ENCODE measurements around the gene SERPINI2. TPM values are rescaled to one million over a fixed set of nuclear protein-coding genes. Genes with fewer than 3 reads are reported as not detected.

Gene SERPINI2
- total RNA-seq, 2 donors from 2014 or later = 167 to 221 TPM

GRCh38 chr3:167456157-167456799 is 17.6 kb downstream of the SERPINI2 start:
- intact Hi-C loops (cut with DNase I) = no loop called here
- peaks cover 0 to 6% of the 10 kb centered on the region in 2 donors for H3K36me3 ChIP-seq (replicated peaks in 1 of 2; ENCODE audit: insufficient read depth in 1 of 2, low read depth in 2 of 2)
- 42% methylated on average over 6 of the region's 6 CpGs for WGBS, 2 donors
- peak; percentile 43 for ATAC-seq
- H3K4me1 ChIP-seq = peaks cover 17% of the 10 kb centered on the region
- H3K27me3 ChIP-seq = no peaks in the 10 kb centered on the region
- no peak overlapping the region for H3K4me3 ChIP-seq
- TF ChIP-seq CTCF (IDR thresholded peaks at IDR 0.05) = no peak
- TF ChIP-seq POLR2A (IDR thresholded peaks at IDR 0.05) = no peak
- peak overlapping the region in 1 of 4 donors; percentile 45 for H3K27ac ChIP-seq
- DNase-seq = no peak
- H3K9me3 ChIP-seq = no peaks in the 10 kb centered on the region

DNA sequence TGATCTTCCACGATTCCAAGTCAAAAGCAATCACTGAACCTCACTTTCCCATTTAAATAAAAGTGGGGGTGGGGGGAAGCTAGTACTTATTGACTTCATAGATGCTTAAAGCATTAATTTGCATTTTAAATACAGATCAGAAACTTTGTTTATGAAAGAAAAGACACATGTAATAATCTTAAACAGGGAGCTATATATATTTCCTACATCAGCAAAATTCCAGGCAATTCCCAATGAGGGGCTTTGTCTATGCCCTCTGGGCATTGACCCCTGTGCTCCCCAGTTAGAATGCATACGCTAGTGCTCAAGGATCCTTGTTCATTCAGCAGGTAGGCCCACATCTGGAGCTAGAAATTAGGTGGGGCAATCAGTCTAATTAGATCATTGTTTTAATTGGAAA is 20.0 kb downstream of the SERPINI2 start:
- no peak for TF ChIP-seq CTCF (IDR thresholded peaks at IDR 0.05)
- no peak for TF ChIP-seq POLR2A (IDR thresholded peaks at IDR 0.05)

DNA sequence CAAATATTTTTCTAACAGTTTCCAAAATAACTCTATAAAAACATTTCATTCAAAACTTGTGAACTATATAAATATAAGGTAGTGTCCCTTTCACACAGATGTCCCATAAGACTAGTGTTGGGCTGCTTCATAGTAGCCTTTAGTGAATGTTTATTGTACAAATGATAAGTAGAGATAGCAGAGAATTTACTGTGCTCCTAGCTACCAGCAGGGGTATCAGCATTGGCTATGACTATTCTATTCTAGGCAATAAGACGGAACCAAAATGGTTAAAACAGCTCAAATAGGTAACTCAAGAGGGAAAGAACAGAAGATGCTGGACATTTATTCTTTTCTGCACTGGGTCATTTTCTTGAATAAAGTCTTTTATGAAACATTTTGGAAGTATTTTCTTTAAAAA is 22.6 kb downstream of the SERPINI2 start:
- intact Hi-C loops (cut with DNase I) = no loop called here
- no peak for DNase-seq
- Histone ChIP-seq H3K4me1 (peaks cover 1% of the 10 kb centered on the region), H3K27me3 (no peaks in the 10 kb centered on the region), H3K4me3 (no peak overlapping the region), H3K27ac (no peak overlapping the region), H3K36me3 (replicated peaks in 1 of 2; ENCODE audit: insufficient read depth in 1 of 2, low read depth in 2 of 2) (peaks cover 0 to 2% of the 10 kb centered on the region in 2 donors), H3K9me3 (no peaks in the 10 kb centered on the region)
- TF ChIP-seq POLR2A (IDR thresholded peaks at IDR 0.05) (no peak), CTCF (IDR thresholded peaks at IDR 0.05) (peak in 2 of 7 experiments; percentile 6 to 7)
- 24% methylated on average over 1 of the region's 1 CpG for WGBS, 2 donors
- no peak for ATAC-seq

More for the DNA sequence above, 20.0 kb downstream of the SERPINI2 start:
- no peak for ATAC-seq
- DNase-seq = no peak
- Histone ChIP-seq H3K27ac (peak overlapping the region in 1 of 4 donors; percentile 13), H3K4me1 (peaks cover 17% of the 10 kb centered on the region), H3K36me3 (replicated peaks in 1 of 2; ENCODE audit: insufficient read depth in 1 of 2, low read depth in 2 of 2) (peaks cover 0 to 2% of the 10 kb centered on the region in 2 donors), H3K9me3 (no peaks in the 10 kb centered on the region), H3K4me3 (no peak overlapping the region), H3K27me3 (no peaks in the 10 kb centered on the region)
- WGBS, 2 donors = 80% methylated on average over 2 of the region's 2 CpGs
- intact Hi-C loops (cut with DNase I) = no loop called here

DNA sequence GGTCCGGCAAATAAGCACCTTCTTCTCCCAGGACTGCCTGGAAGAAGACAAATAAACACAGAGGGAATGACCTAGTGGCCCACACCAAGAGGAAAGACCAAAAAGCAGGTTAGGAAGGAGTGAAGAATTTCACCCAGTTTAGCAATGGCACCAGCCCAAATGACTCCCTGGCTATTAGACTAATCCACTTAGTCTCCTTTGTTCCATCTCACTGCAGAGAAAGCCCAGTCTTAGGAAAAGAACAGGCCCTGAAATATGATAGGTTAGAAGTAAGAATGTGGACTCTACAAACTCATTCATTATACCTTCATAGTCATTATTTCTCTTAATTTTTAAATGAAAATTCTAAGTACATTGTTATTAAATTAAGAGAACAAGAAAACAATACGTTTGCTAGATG is 23.2 kb downstream of the SERPINI2 start:
- H3K27me3 ChIP-seq = no peaks in the 10 kb centered on the region
- H3K27ac ChIP-seq = no peak overlapping the region
- H3K36me3 ChIP-seq (replicated peaks in 1 of 2; ENCODE audit: insufficient read depth in 1 of 2, low read depth in 2 of 2) = peaks cover 0 to 2% of the 10 kb centered on the region in 2 donors
- DNase-seq (no peak), ATAC-seq (no peak)
- no peaks in the 10 kb centered on the region for H3K4me1 ChIP-seq
- TF ChIP-seq CTCF (IDR thresholded peaks at IDR 0.05) (no peak), POLR2A (IDR thresholded peaks at IDR 0.05) (no peak)
- intact Hi-C loops (cut with DNase I) = no loop called here
- no peaks in the 10 kb centered on the region for H3K9me3 ChIP-seq
- WGBS, 2 donors = 81% methylated on average over 2 of the region's 2 CpGs
- no peak overlapping the region for H3K4me3 ChIP-seq

- 84 to 92% methylated on average over 5 of the region's 5 CpGs for WGBS, 2 donors
- intact Hi-C loops (cut with DNase I) = no loop called here
- no peak for TF ChIP-seq CTCF (IDR thresholded peaks at IDR 0.05)
- TF ChIP-seq POLR2A (IDR thresholded peaks at IDR 0.05) = no peak
These were observed 23.6 kb downstream of the SERPINI2 start for GRCh38 chr3:167450195-167450594.

More at GRCh38 chr3:167450195-167450594, 23.6 kb downstream of the SERPINI2 start:
- ATAC-seq = no peak
- Histone ChIP-seq H3K27me3 (no peaks in the 10 kb centered on the region), H3K9me3 (no peaks in the 10 kb centered on the region), H3K4me1 (no peaks in the 10 kb centered on the region), H3K27ac (no peak overlapping the region), H3K36me3 (replicated peaks in 1 of 2; ENCODE audit: insufficient read depth in 1 of 2, low read depth in 2 of 2) (peaks cover 0 to 2% of the 10 kb centered on the region in 2 donors), H3K4me3 (no peak overlapping the region)
- no peak for DNase-seq

Measured in body of pancreas (tissue), 4 donors.